ENCODE results near the gene PER1.

PER1 gene

DNA sequence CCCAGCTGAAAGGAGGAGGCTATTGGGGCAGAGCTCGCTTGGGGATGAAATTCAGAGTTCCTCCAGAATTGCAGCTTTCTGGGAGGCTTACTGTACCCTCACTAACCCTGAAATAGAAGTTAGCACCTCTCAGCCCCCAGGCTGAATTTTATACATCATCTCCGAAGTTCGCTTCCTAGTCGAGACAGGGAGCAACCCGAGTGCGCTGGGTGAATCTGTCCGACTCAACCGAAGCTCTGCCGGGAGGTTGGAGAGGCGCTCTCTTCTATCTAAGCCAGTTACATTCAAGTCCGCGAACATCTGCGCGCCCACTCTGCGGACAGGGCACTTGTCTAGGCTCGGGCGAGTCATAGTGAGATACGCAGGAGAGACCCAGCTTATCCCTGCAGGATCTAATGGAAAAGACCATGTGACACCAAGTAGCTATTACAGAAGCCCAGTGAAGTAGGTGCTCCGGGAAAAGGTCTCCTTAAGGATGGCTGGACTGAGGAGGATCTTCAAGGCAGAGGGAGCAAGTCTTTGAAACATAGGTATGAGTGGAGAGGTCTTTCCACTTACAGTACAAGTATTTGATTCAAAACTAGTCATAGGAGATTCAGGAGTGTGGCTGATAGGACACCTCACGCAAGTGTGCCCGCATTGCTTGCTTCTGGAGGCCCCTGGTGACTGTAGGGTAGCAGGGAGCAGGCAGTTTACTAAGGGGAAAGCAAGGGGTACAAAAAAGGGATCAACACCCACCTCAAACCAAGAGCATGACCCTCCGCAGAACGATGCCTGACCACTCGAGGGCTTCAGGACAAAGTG is 27.7 kb downstream of the PER1 start:
- Histone ChIP-seq H2AFZ (ENCODE audit: low read length, unreplicated experiment) (peak overlapping the region; percentile 26), H3K36me3 (ENCODE audit: insufficient read depth, low read length) (no peaks in the 10 kb centered on the region), H3K27ac (ENCODE audit: low read depth, low read length) (no peak overlapping the region), H3K79me2 (ENCODE audit: control insufficient read depth, insufficient read depth, low read length, unreplicated experiment) (no peaks in the 10 kb centered on the region), H3K4me3 (ENCODE audit: low read depth, low read length) (peak overlapping the region; percentile 80), H3K27me3 (ENCODE audit: insufficient read depth, low read length) (no peaks in the 10 kb centered on the region), H3K4me1 (ENCODE audit: control insufficient read depth, insufficient read depth, low read length, unreplicated experiment) (peaks cover 7% of the 10 kb centered on the region)

DNA sequence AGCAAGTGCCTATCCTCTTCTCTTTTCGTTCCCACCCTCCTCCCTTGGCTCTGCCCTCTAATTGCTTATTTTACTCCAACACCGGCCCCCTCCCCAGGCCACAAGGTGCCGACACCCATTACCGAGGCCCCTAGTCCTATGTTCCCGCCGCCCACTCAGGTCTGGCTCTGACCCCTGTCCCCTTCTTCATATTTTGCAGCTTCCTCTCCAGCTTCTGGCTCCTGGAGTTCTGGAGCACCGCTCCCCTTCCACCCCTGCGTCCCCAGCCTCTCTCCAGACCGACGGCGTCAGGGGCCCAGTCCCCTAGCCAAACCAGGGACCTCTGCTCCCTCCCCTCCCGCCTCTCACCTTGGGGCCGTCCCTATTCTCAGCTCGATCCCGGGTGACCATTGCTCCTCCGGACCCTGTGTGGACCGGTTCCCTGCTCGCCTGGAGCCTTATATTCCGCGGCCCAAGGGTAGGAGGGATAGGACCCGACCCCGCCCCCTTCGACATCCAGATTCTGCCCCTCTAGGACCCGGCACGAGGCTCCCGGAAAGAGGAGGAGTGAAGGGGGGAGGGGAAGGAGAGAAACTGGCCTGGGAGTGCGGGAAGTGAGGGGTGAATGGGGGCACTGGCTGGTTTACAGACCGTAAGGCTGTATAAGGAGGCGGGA is 28.4 kb downstream of the PER1 start, which contains the start of gene HES7:
Gene HES7, minus strand, starts transcription at position 412 of the 655 bp plus-strand sequence. Its CDS starts 22 bp downstream, at position 390.
- H3K4me3 ChIP-seq (ENCODE audit: low read depth, low read length), result peak within 1 kb of the TSS; percentile 80
- no peaks in the 10 kb centered on the region for H3K79me2 ChIP-seq (ENCODE audit: control insufficient read depth, insufficient read depth, low read length, unreplicated experiment)
- H3K27me3 ChIP-seq (ENCODE audit: insufficient read depth, low read length), result no peaks in the 10 kb centered on the region
- peak within 1 kb of the TSS; percentile 46 for H2AFZ ChIP-seq (ENCODE audit: low read length, unreplicated experiment)
- no peaks in the 10 kb centered on the region for H3K36me3 ChIP-seq (ENCODE audit: insufficient read depth, low read length)
- peaks cover 7% of the 10 kb centered on the region for H3K4me1 ChIP-seq (ENCODE audit: control insufficient read depth, insufficient read depth, low read length, unreplicated experiment)
- peak within 1 kb of the TSS; percentile 1; the same call in 1 of the 2 replicates for H3K27ac ChIP-seq (ENCODE audit: low read depth, low read length)

DNA sequence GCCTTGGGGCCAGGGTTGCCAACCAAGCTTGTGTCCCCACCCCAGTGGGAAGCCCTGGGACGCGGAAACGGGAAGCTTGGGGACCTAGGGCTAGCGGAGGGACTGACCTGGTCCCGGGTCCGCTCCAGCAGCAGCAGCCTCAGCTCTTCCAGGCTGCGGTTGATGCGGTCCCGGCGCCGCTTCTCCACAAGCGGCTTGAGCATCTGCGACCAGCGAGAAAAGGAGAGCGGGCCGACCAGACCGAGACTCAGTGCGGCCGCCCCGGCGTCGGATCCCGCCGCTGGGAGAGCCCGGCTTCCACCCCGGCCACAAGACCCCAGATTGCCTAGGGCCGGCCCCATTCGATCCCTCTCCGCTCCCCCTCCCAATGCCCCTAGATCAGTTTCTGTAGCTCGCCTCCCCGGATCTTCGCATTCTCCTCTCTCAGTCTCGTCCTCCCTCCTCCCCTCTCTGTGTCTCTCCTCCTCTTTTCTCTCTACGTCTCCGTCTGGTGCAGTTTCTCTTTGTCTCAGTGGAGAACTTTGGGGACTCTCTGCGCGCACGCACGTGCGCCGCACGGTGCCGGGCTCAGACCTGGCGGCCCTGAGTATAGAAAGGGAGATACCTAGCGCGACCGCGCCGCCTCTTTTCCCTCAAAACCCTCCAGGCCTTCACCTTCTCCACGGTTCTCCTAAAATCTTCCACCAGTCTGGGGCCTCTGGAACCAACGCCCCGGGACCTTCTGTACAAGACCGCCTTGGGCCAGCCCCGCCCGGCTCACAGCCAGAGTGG is 29.1 kb downstream of the PER1 start:
- H3K27me3 ChIP-seq (ENCODE audit: insufficient read depth, low read length), result no peaks in the 10 kb centered on the region
- no peaks in the 10 kb centered on the region for H3K79me2 ChIP-seq (ENCODE audit: control insufficient read depth, insufficient read depth, low read length, unreplicated experiment)
- H3K27ac ChIP-seq (ENCODE audit: low read depth, low read length), result peak overlapping the region; percentile 1; the same call in 1 of the 2 replicates
- peaks cover 12% of the 10 kb centered on the region for H3K4me1 ChIP-seq (ENCODE audit: control insufficient read depth, insufficient read depth, low read length, unreplicated experiment)
- peak overlapping the region; percentile 77 for H2AFZ ChIP-seq (ENCODE audit: low read length, unreplicated experiment)
- peak overlapping the region; percentile 80 for H3K4me3 ChIP-seq (ENCODE audit: low read depth, low read length)
- H3K36me3 ChIP-seq (ENCODE audit: insufficient read depth, low read length), result no peaks in the 10 kb centered on the region

DNA sequence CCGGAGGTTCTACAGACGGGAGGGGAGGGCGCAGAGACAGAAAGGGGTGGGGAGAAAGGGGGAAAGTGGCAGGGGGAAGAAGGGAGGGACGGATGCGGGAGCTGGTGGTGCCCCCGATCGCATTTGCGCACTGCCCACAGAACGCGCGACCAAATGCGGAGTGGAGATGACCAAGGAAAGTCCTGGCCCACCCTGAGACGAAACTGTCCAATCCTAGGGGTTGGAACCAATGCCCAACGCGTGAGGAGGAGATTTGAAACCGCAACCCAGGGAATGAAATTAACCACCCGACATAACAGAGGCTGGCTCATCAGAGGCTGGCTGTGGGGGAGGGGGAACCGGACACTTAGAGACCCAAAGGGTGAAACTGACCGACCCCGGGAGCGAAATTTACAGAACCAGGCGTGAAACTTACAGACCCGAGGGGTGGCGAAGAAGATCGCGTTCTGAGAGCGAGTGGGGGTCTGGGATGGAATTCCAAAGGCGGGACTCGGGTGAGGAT is 29.7 kb downstream of the PER1 start:
- no peaks in the 10 kb centered on the region for H3K79me2 ChIP-seq (ENCODE audit: control insufficient read depth, insufficient read depth, low read length, unreplicated experiment)
- no peaks in the 10 kb centered on the region for H3K27me3 ChIP-seq (ENCODE audit: insufficient read depth, low read length)
- H3K4me3 ChIP-seq (ENCODE audit: low read depth, low read length), result peak overlapping the region; percentile 80
- H3K27ac ChIP-seq (ENCODE audit: low read depth, low read length), result peak overlapping the region; percentile 1; the same call in 1 of the 2 replicates
- H3K4me1 ChIP-seq (ENCODE audit: control insufficient read depth, insufficient read depth, low read length, unreplicated experiment), result peaks cover 12% of the 10 kb centered on the region
- H2AFZ ChIP-seq (ENCODE audit: low read length, unreplicated experiment), result peak overlapping the region; percentile 77
- H3K36me3 ChIP-seq (ENCODE audit: insufficient read depth, low read length), result no peaks in the 10 kb centered on the region

DNA sequence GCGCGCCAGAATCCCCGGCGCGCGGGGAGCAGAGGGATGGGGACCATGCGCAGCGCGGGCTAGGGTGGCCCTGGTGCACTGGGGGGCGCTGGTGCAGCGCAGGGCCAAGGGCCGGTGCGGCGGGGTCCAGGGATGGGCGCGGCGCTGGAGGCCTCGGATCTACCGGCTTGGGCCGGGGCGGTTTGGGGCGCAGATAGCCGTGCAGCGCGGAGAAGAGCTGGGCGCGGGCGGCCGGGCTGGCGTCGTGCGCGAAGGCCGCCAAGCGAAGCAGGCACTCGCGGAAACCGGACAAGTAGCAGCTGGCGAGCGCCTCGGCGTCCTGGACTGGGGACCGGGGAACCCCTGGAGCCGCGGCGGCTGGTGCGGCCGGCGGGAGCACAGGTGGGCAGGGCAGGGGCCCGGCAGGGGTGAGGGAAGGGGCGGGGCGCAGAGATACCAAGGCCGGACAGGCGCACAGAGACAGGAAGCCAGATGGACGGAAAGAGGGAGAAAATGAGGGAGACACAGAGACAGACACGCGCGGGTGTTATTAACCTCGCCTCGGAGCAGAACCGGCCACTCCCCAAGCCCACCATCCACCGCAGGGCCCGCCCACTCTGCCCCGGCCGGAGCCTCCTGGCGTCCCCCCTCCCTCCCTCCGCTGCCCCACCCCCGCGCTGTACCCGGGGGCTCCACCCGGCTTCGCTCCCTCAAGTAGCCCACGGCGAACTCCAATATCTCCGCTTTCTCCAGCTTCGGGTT is 30.4 kb downstream of the PER1 start:
- no peaks in the 10 kb centered on the region for H3K27me3 ChIP-seq (ENCODE audit: insufficient read depth, low read length)
- H2AFZ ChIP-seq (ENCODE audit: low read length, unreplicated experiment), result peak overlapping the region; percentile 77
- H3K4me1 ChIP-seq (ENCODE audit: control insufficient read depth, insufficient read depth, low read length, unreplicated experiment), result peaks cover 12% of the 10 kb centered on the region
- H3K27ac ChIP-seq (ENCODE audit: low read depth, low read length), result peak overlapping the region; percentile 1; the same call in 1 of the 2 replicates
- no peaks in the 10 kb centered on the region for H3K36me3 ChIP-seq (ENCODE audit: insufficient read depth, low read length)
- no peaks in the 10 kb centered on the region for H3K79me2 ChIP-seq (ENCODE audit: control insufficient read depth, insufficient read depth, low read length, unreplicated experiment)
- H3K4me3 ChIP-seq (ENCODE audit: low read depth, low read length), result peak overlapping the region; percentile 80

DNA sequence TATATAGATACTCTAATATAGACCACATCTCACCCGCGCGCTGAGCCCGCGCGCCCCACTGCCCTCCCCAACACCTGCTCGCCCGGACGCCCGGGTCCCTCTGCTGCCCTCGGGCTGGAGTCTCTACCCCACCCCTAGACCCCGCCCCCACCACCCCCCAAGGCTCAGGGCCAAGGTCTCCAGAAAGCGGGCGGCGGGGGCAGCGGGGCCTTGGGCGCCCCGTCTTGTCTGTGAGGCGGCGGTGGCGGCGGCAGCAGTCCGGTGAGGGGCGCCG is 30.9 kb downstream of the PER1 start:
- H3K4me1 ChIP-seq (ENCODE audit: control insufficient read depth, insufficient read depth, low read length, unreplicated experiment), result peaks cover 12% of the 10 kb centered on the region
- no peak overlapping the region for H3K27ac ChIP-seq (ENCODE audit: low read depth, low read length)
- peak overlapping the region; percentile 80 for H3K4me3 ChIP-seq (ENCODE audit: low read depth, low read length)
- no peak overlapping the region for H2AFZ ChIP-seq (ENCODE audit: low read length, unreplicated experiment)
- H3K36me3 ChIP-seq (ENCODE audit: insufficient read depth, low read length), result no peaks in the 10 kb centered on the region
- H3K27me3 ChIP-seq (ENCODE audit: insufficient read depth, low read length), result peaks cover 5% of the 10 kb centered on the region; the same call in 1 of the 2 replicates
- H3K79me2 ChIP-seq (ENCODE audit: control insufficient read depth, insufficient read depth, low read length, unreplicated experiment), result no peaks in the 10 kb centered on the region

DNA sequence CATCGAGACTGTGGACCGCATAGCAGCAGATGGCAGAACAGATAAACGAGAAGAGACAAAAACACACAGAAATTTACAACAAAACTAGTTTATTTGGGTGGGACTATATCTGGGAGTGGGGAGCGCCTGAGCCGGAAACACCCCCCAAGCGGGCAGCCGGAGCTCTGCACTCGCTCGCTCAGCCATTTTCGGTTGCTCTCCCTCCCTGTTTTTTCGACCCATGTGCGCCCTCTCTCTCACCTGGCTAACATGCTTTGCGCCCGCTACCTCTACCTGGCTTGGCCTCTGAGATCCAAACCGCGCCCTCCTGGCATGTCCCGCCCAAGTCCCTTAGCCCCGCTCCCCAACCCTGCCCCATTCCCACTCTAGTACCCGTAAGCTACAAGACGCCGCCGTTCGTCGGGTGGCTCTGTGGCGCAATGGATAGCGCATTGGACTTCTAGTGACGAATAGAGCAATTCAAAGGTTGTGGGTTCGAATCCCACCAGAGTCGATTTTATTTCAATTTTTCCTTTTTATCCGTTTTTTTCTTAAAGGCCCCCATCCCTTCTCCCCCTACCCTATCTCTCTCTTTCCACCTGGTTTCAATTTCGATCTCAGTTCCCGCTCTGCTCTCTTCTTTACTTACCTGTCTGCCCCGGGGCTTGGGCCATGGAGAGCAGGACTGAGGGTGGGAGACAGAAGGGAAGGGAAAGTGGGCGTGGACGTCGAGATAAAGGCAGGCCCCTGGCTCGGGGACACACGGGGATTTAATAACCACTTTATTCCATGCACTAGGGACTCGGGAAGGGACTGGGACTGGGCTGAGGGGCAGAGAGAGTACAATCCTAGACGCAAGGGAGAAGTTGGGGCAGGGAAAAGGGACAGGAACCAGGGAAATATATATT is 31.4 kb downstream of the PER1 start:
- Histone ChIP-seq H3K36me3 (ENCODE audit: insufficient read depth, low read length) (no peaks in the 10 kb centered on the region), H3K79me2 (ENCODE audit: control insufficient read depth, insufficient read depth, low read length, unreplicated experiment) (no peaks in the 10 kb centered on the region), H3K4me1 (ENCODE audit: control insufficient read depth, insufficient read depth, low read length, unreplicated experiment) (peaks cover 12% of the 10 kb centered on the region), H3K4me3 (ENCODE audit: low read depth, low read length) (peak overlapping the region; percentile 80), H3K27me3 (ENCODE audit: insufficient read depth, low read length) (peaks cover 10% of the 10 kb centered on the region; the same call in 1 of the 2 replicates), H2AFZ (ENCODE audit: low read length, unreplicated experiment) (peak overlapping the region; percentile 58), H3K27ac (ENCODE audit: low read depth, low read length) (peak overlapping the region; percentile 48)

DNA sequence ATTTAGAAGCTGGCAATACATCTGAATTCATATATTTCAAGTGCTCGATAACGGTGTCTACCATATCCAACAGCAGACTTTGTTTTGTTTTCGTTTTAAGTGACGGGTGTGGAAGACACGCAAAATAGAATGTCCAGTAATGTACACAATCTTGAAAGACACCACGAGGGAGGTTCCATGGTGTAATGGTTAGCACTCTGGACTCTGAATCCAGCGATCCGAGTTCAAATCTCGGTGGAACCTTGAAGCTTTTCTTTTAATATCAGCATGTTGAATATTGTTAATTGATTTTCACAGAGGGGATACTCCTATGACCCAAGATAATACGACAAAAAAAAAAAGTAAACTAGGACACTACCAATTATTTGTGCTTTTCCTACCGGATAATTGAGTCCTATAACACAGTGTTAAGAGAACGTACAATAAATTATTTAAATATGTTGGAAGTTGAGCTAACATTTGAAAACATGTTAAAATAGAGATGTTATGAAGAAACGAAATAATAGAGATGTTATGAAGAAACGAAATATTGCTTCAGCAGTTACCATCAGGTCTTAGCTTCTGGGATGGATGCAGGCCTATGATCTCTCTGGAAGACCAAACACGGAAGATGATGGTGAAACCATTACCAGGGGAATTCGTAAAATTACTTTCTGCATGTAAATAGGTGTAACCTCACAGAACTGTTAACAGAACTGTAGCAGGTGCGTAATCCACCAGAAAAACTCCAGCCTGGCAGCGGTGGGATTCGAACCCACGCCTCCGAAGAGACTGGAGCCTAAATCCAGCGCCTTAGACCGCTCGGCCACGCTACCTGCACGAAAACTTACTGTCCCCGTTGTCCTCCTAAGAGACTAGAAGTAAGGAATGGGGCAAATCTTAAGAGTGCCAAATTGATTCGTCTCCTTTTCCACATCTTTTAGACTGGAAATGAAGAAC is 32.4 kb downstream of the PER1 start:
- Histone ChIP-seq H3K4me3 (ENCODE audit: low read depth, low read length) (peak overlapping the region; percentile 81), H3K79me2 (ENCODE audit: control insufficient read depth, insufficient read depth, low read length, unreplicated experiment) (no peaks in the 10 kb centered on the region), H3K4me1 (ENCODE audit: control insufficient read depth, insufficient read depth, low read length, unreplicated experiment) (peaks cover 10% of the 10 kb centered on the region), H3K27me3 (ENCODE audit: insufficient read depth, low read length) (peaks cover 20% of the 10 kb centered on the region; the same call in 1 of the 2 replicates), H2AFZ (ENCODE audit: low read length, unreplicated experiment) (peak overlapping the region; percentile 58), H3K36me3 (ENCODE audit: insufficient read depth, low read length) (no peaks in the 10 kb centered on the region), H3K27ac (ENCODE audit: low read depth, low read length) (peak overlapping the region; percentile 48)

Measured in ACC112 (cell line).